Measurements from ENCODE around the gene ARHGAP15. TPM values are rescaled to one million over a fixed set of nuclear protein-coding genes. Genes with fewer than 3 reads are reported as not detected.
A peak's percentile ranks its signal among the peaks of the same experiment; 100 is the strongest.

The ARHGAP15 gene
- total RNA-seq, 1 donor from 2014 or later, result 56.2 TPM

GRCh38 chr2:143474586-143474985, 345.4 kb downstream of the ARHGAP15 start:
- Mint-ChIP-seq H3K9me3 (no peaks in the 10 kb centered on the region), H3K27me3 (no peaks in the 10 kb centered on the region), H3K27ac (no peak overlapping the region), H3K4me1 (peaks cover 8% of the 10 kb centered on the region), H3K36me3 (ENCODE audit: low read depth) (peaks cover 23% of the 10 kb centered on the region), H3K4me3 (no peak overlapping the region)
- no peak for DNase-seq
- intact Hi-C loops (cut with micrococcal nuclease), result no loop called here

GRCh38 chr2:143475041-143475776, 346.0 kb downstream of the ARHGAP15 start:
- no peaks in the 10 kb centered on the region for H3K27me3 Mint-ChIP-seq
- H3K9me3 Mint-ChIP-seq, result no peaks in the 10 kb centered on the region
- H3K4me1 Mint-ChIP-seq, result peaks cover 8% of the 10 kb centered on the region
- intact Hi-C loops (cut with micrococcal nuclease), result no loop called here
- no peak overlapping the region for H3K4me3 Mint-ChIP-seq
- DNase-seq, result no peak
- H3K27ac Mint-ChIP-seq, result no peak overlapping the region
- H3K36me3 Mint-ChIP-seq (ENCODE audit: low read depth), result peaks cover 23% of the 10 kb centered on the region

DNA sequence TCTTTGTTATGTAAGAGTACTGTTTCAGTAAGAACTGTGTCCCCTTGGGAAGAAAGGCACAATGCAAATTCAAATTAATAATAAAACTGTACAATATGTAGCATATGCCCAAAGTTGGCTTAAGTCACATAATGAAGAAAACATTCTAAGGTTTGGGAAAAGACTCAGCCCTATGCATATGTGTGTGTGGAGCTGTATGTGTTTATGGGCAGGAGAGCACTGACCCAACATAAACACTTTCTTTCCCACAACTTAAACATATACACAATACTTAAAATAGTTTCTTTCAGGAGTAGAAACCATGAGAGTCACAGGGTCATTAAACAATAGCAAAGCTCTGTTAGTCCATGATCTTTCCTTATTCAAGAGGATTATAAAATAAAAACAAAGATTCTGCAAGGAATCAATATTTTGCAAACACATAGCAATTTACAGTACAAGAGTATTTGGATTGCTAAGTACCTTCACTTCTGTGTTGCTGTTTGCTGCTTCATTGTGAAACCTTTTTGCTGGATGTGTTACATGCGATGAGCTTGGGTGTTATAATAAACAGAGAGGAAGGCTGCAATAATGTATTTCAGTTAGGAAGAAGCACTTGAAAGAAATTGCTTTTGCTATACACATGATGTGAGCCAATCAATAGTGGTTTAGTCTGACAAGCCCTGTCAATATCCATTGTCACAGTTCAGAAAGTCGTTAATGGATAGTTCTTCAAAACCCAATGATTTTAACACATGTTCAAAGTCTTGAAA, 347.3 kb downstream of the ARHGAP15 start:
- Mint-ChIP-seq H3K27ac (no peak overlapping the region), H3K4me1 (peaks cover 10% of the 10 kb centered on the region), H3K4me3 (no peak overlapping the region), H3K36me3 (ENCODE audit: low read depth) (peaks cover 19% of the 10 kb centered on the region), H3K27me3 (no peaks in the 10 kb centered on the region), H3K9me3 (no peaks in the 10 kb centered on the region)
- DNase-seq, result peak; percentile 12
- intact Hi-C loops (cut with micrococcal nuclease), result no loop called here

GRCh38 chr2:143477714-143478443, 348.7 kb downstream of the ARHGAP15 start:
- H3K36me3 Mint-ChIP-seq (ENCODE audit: low read depth), result peaks cover 12% of the 10 kb centered on the region
- intact Hi-C loops (cut with micrococcal nuclease), result no loop called here
- peak; percentile 45 for DNase-seq
- no peak overlapping the region for H3K4me3 Mint-ChIP-seq
- H3K27me3 Mint-ChIP-seq, result no peaks in the 10 kb centered on the region
- H3K27ac Mint-ChIP-seq, result no peak overlapping the region
- peaks cover 10% of the 10 kb centered on the region for H3K4me1 Mint-ChIP-seq
- H3K9me3 Mint-ChIP-seq, result no peaks in the 10 kb centered on the region

DNA sequence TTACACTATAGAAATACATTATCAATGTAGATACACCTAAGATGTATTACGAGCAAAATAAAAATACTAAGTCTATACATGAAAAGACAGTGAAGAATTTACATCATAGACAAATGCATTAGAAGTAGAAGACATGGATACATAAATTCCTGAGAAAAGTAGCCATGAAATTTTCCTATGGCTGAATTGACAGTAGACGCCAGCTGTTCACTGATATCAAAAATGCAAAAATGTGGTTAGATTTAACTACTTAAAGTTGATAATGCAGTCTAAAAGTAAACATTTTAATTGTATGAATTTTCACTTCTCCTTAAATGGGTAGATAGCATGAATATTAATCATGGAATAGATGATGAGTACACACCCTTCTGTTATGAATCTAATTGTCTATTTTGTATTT, 350.9 kb downstream of the ARHGAP15 start:
- H3K36me3 Mint-ChIP-seq (ENCODE audit: low read depth), result peaks cover 2% of the 10 kb centered on the region
- H3K4me3 Mint-ChIP-seq, result no peak overlapping the region
- no peak for DNase-seq
- H3K27me3 Mint-ChIP-seq, result no peaks in the 10 kb centered on the region
- H3K9me3 Mint-ChIP-seq, result no peaks in the 10 kb centered on the region
- peaks cover 10% of the 10 kb centered on the region for H3K4me1 Mint-ChIP-seq
- intact Hi-C loops (cut with micrococcal nuclease), result no loop called here
- no peak overlapping the region for H3K27ac Mint-ChIP-seq

DNA sequence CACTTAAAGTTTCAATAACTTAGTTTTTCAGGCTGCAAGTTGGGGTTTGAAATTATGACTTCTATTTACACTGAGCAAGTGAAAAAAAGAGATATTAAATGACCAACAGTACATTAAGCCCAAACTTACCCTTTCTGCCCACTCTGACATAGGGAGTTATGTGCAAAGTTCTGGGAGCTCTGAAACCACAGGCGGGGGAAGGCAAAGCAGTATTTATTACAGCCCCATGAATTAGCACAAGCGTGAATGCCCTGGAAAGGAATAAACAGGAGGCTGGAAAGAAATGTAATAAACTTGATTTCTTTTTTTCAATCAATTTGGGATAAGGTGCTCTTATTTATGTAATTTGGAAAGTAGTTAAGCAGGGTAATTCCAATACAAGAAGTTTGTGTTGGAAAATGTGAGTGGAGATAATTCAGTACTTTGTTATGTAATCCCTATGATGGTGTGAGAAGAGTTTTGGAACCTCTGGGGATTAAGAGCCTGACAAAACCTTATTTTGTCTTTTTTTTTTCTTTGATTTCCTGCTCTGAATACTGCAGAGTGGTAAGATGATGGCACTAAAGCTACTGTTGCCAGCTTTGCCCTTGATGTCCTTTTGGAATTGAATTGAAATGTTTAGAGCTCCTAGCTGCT, 351.5 kb downstream of the ARHGAP15 start:
- DNase-seq, result no peak
- intact Hi-C loops (cut with micrococcal nuclease), result no loop called here
- H3K27ac Mint-ChIP-seq, result no peak overlapping the region
- peaks cover 1% of the 10 kb centered on the region for H3K36me3 Mint-ChIP-seq (ENCODE audit: low read depth)
- no peaks in the 10 kb centered on the region for H3K9me3 Mint-ChIP-seq
- peaks cover 10% of the 10 kb centered on the region for H3K4me1 Mint-ChIP-seq
- H3K4me3 Mint-ChIP-seq, result no peak overlapping the region
- H3K27me3 Mint-ChIP-seq, result no peaks in the 10 kb centered on the region

GRCh38 chr2:143481237-143481623, 352.0 kb downstream of the ARHGAP15 start:
- Mint-ChIP-seq H3K27me3 (no peaks in the 10 kb centered on the region), H3K36me3 (ENCODE audit: low read depth) (peaks cover 1% of the 10 kb centered on the region), H3K9me3 (no peaks in the 10 kb centered on the region), H3K27ac (no peak overlapping the region), H3K4me3 (no peak overlapping the region), H3K4me1 (peaks cover 10% of the 10 kb centered on the region)
- intact Hi-C loops (cut with micrococcal nuclease), result no loop called here
- DNase-seq, result no peak

DNA sequence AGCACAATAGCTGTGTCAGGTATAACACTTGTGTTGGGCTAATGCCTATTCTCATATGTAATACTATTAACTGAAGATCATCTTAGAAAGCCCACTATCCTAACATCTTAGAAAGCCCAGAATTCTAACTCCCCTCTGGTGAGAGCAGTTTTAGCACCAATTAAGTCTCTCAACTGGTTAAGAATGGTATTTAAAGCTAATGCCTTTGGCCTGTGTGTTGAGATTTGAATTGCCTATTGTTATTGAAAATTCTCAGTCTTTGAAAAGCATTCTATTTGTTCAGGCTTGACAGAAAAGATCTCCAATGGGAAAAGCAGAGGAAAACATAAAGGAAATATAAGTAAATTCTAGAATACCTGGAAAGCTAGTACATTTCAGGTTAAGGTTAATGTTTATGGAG, 352.5 kb downstream of the ARHGAP15 start:
- Mint-ChIP-seq H3K4me1 (peaks cover 9% of the 10 kb centered on the region), H3K9me3 (no peaks in the 10 kb centered on the region), H3K27ac (no peak overlapping the region), H3K27me3 (no peaks in the 10 kb centered on the region), H3K36me3 (ENCODE audit: low read depth) (peaks cover 2% of the 10 kb centered on the region), H3K4me3 (no peak overlapping the region)
- intact Hi-C loops (cut with micrococcal nuclease), result no loop called here
- no peak for DNase-seq

DNA sequence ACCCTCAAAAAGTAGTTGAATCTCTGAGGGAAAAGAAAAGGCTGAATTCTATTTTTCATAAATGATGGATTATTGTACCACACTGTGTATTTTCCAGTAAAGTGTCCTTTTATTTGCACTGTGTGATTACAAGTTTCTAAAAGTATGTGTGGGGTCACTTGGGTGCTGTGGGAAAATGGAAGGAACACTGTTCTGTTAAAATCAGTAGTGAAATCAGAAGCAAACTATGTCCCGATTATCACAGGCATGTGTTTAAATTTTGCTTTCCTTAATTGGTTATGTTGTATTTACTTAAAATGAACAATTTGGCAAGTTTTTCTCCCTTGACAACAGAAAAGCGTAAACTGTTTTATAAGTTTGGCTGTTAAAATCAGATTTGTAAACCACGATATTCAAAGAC, 353.1 kb downstream of the ARHGAP15 start:
- Mint-ChIP-seq H3K36me3 (ENCODE audit: low read depth) (peaks cover 2% of the 10 kb centered on the region), H3K4me3 (no peak overlapping the region), H3K27me3 (no peaks in the 10 kb centered on the region), H3K4me1 (peaks cover 8% of the 10 kb centered on the region), H3K9me3 (no peaks in the 10 kb centered on the region), H3K27ac (no peak overlapping the region)
- no peak for DNase-seq
- intact Hi-C loops (cut with micrococcal nuclease), result no loop called here

DNA sequence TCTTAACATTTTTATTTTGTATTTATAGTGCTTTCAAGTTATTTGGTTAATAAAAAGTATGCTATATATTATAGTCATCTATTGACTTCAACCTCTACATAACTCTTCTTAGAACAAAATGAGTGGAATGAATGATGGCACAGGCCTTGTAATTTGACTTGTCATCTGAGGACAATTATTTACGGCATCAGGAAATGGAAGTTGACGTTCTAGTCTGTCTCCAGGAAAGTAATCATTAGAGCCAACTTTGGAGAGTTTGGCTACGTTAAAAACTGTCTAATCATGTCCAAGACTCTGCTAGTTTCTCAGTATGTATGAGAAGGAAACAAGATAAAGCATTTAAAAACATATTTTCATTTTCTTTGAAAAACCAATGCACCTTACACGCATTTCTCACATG, 353.6 kb downstream of the ARHGAP15 start:
- Mint-ChIP-seq H3K4me3 (no peak overlapping the region), H3K27me3 (no peaks in the 10 kb centered on the region), H3K9me3 (no peaks in the 10 kb centered on the region), H3K4me1 (peaks cover 6% of the 10 kb centered on the region), H3K27ac (no peak overlapping the region), H3K36me3 (ENCODE audit: low read depth) (peaks cover 4% of the 10 kb centered on the region)
- intact Hi-C loops (cut with micrococcal nuclease), result no loop called here
- DNase-seq, result no peak

DNA sequence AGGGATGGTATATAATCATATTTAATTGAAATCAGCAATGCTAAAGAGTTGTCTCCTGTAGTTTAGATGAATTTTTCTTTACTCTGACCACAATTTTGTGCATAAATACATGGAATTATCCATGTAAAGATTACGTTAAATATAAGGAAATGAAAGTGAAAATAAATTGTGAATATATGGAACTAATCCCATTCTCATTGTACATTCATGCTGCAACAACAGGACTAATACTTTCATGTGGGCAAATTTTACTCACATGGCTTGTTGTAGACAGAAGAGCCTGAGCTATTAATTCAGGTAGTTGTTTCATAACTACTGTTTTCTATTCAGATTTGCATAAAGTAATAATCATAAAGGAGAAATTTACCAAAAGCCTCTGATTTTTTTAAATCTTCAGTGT, 357.8 kb downstream of the ARHGAP15 start:
- no peak overlapping the region for H3K4me3 Mint-ChIP-seq
- peaks cover under 1% of the 10 kb centered on the region for H3K9me3 Mint-ChIP-seq
- no peaks in the 10 kb centered on the region for H3K4me1 Mint-ChIP-seq
- no peaks in the 10 kb centered on the region for H3K27me3 Mint-ChIP-seq
- H3K27ac Mint-ChIP-seq, result no peak overlapping the region
- peaks cover 18% of the 10 kb centered on the region for H3K36me3 Mint-ChIP-seq (ENCODE audit: low read depth)
- intact Hi-C loops (cut with micrococcal nuclease), result no loop called here
- DNase-seq, result no peak

GRCh38 chr2:143489145-143489544, 359.9 kb downstream of the ARHGAP15 start:
- H3K36me3 Mint-ChIP-seq (ENCODE audit: low read depth), result peaks cover 38% of the 10 kb centered on the region

GRCh38 chr2:143491131-143491530, 361.9 kb downstream of the ARHGAP15 start:
- H3K36me3 Mint-ChIP-seq (ENCODE audit: low read depth), result peaks cover 47% of the 10 kb centered on the region
- H3K27me3 Mint-ChIP-seq, result no peaks in the 10 kb centered on the region
- H3K9me3 Mint-ChIP-seq, result peaks cover 14% of the 10 kb centered on the region
- DNase-seq, result no peak
- peaks cover 5% of the 10 kb centered on the region for H3K4me1 Mint-ChIP-seq
- no peak overlapping the region for H3K27ac Mint-ChIP-seq
- H3K4me3 Mint-ChIP-seq, result no peak overlapping the region
- intact Hi-C loops (cut with micrococcal nuclease), result no loop called here

More at GRCh38 chr2:143489145-143489544, 359.9 kb downstream of the ARHGAP15 start:
- intact Hi-C loops (cut with micrococcal nuclease), result no loop called here
- no peaks in the 10 kb centered on the region for H3K27me3 Mint-ChIP-seq
- peaks cover 5% of the 10 kb centered on the region for H3K4me1 Mint-ChIP-seq
- DNase-seq, result no peak
- H3K4me3 Mint-ChIP-seq, result no peak overlapping the region
- H3K27ac Mint-ChIP-seq, result no peak overlapping the region
- H3K9me3 Mint-ChIP-seq, result peaks cover 14% of the 10 kb centered on the region

GRCh38 chr2:143493339-143493738, 364.1 kb downstream of the ARHGAP15 start:
- DNase-seq, result no peak
- Mint-ChIP-seq H3K27ac (no peak overlapping the region), H3K27me3 (no peaks in the 10 kb centered on the region), H3K9me3 (peaks cover 14% of the 10 kb centered on the region), H3K36me3 (ENCODE audit: low read depth) (peaks cover 46% of the 10 kb centered on the region), H3K4me3 (no peak overlapping the region), H3K4me1 (peaks cover 7% of the 10 kb centered on the region)
- intact Hi-C loops (cut with micrococcal nuclease), result no loop called here

Data from activated CD4-positive, alpha-beta T cell treated with anti-CD3 and anti-CD28 coated beads, Interleukin-2, amount 10 ng/mL, durations not matched to agents 24 days and 14 days (primary cell).